Measurements from ENCODE around the gene KLRC2. TPM values are rescaled to one million over a fixed set of nuclear protein-coding genes. Genes with fewer than 3 reads are reported as not detected.
"Not testable (repeated sequence)": the region's sequence is repeated elsewhere in the genome, so short reads cannot be mapped to it uniquely, and the experiment has no call there.

KLRC2 gene
- not detected for polyA plus RNA-seq (ENCODE audit: low read depth in 6 of 6)

GRCh38 chr12:10435816-10436215, at the start of gene KLRC2:
Gene KLRC2 (minus strand): TSS chr12:10436010. CDS start chr12:10435986, 24 bp downstream.
- not testable (repeated sequence) for H3K4me3 Mint-ChIP-seq, H3K27ac Mint-ChIP-seq, H3K36me3 Mint-ChIP-seq, H3K9me3 Mint-ChIP-seq, DNase-seq, H3K4me1 Mint-ChIP-seq, H3K27me3 Mint-ChIP-seq
- peak in 1 of 2 donors; percentile 56 for ATAC-seq (ENCODE audit: low read depth in 2 of 2)

GRCh38 chr12:10481901-10482300, 46.1 kb upstream of the KLRC2 start:
- not testable (repeated sequence) for ATAC-seq (ENCODE audit: low read depth in 2 of 2); DNase-seq; H3K36me3 Mint-ChIP-seq; H3K27ac Mint-ChIP-seq
- peak overlapping the region in 3 of 8 donors; percentile 5 to 30 (median 10) for H3K4me3 Mint-ChIP-seq
- H3K9me3 Mint-ChIP-seq = peaks cover 0 to 13% (median 10%) of the 10 kb centered on the region in 7 donors
- H3K4me1 Mint-ChIP-seq = peaks cover 0 to 15% (median 6%) of the 10 kb centered on the region in 3 donors
- peaks cover 0 to 17% (median 15%) of the 10 kb centered on the region in 3 donors for H3K27me3 Mint-ChIP-seq

GRCh38 chr12:10472808-10473207, 37.0 kb upstream of the KLRC2 start:
- not testable (repeated sequence) for H3K4me3 Mint-ChIP-seq; H3K4me1 Mint-ChIP-seq; H3K36me3 Mint-ChIP-seq; H3K27ac Mint-ChIP-seq; ATAC-seq (ENCODE audit: low read depth in 2 of 2); DNase-seq
- Mint-ChIP-seq H3K27me3 (peaks cover 5 to 26% (median 10%) of the 10 kb centered on the region in 3 donors), H3K9me3 (peaks cover 0 to 18% (median 6%) of the 10 kb centered on the region in 7 donors)

GRCh38 chr12:10469701-10470100, 33.9 kb upstream of the KLRC2 start:
- Mint-ChIP-seq H3K9me3 (peaks cover 0 to 15% (median 6%) of the 10 kb centered on the region in 7 donors), H3K36me3 (peaks cover 0 to 7% of the 10 kb centered on the region in 2 donors), H3K4me1 (peaks cover 0 to 5% (median 3%) of the 10 kb centered on the region in 3 donors), H3K27ac (no peak overlapping the region), H3K4me3 (no peak overlapping the region), H3K27me3 (peaks cover 12 to 38% (median 28%) of the 10 kb centered on the region in 3 donors)
- ATAC-seq (ENCODE audit: low read depth in 2 of 2) = peak in 1 of 2 donors; percentile 23
- no peak for DNase-seq

- Mint-ChIP-seq H3K9me3 (peaks cover 0 to 21% (median 6%) of the 10 kb centered on the region in 7 donors), H3K4me3 (no peak overlapping the region), H3K27me3 (peaks cover 19 to 67% (median 34%) of the 10 kb centered on the region in 3 donors), H3K4me1 (peaks cover 0 to 5% (median 3%) of the 10 kb centered on the region in 3 donors), H3K36me3 (peaks cover 0 to 7% of the 10 kb centered on the region in 2 donors), H3K27ac (no peak overlapping the region)
- DNase-seq (no peak), ATAC-seq (ENCODE audit: low read depth in 2 of 2) (no peak)
These were observed 30.5 kb upstream of the KLRC2 start for GRCh38 chr12:10466311-10466710.

GRCh38 chr12:10457760-10458159, 21.9 kb upstream of the KLRC2 start:
- Mint-ChIP-seq H3K4me3 (no peak overlapping the region), H3K27me3 (peaks cover 0 to 11% (median under 1%) of the 10 kb centered on the region in 3 donors), H3K4me1 (no peaks in the 10 kb centered on the region), H3K36me3 (peaks cover 4 to 7% of the 10 kb centered on the region in 2 donors), H3K27ac (no peak overlapping the region), H3K9me3 (peaks cover 5 to 55% (median 35%) of the 10 kb centered on the region in 7 donors)
- ATAC-seq (ENCODE audit: low read depth in 2 of 2) (no peak), DNase-seq (no peak)

- H3K27ac Mint-ChIP-seq = no peak overlapping the region
- no peaks in the 10 kb centered on the region for H3K4me1 Mint-ChIP-seq
- ATAC-seq (ENCODE audit: low read depth in 2 of 2) = no peak
- peaks cover 4 to 7% of the 10 kb centered on the region in 2 donors for H3K36me3 Mint-ChIP-seq
- H3K27me3 Mint-ChIP-seq = peaks cover 0 to 4% (median 0%) of the 10 kb centered on the region in 3 donors
- DNase-seq = no peak
- no peak overlapping the region for H3K4me3 Mint-ChIP-seq
- H3K9me3 Mint-ChIP-seq = peaks cover 5 to 46% (median 35%) of the 10 kb centered on the region in 7 donors
These were observed 21.0 kb upstream of the KLRC2 start for GRCh38 chr12:10456856-10457255.

GRCh38 chr12:10455766-10456165, 20.0 kb upstream of the KLRC2 start:
- no peak overlapping the region for H3K4me3 Mint-ChIP-seq
- DNase-seq (no peak), ATAC-seq (ENCODE audit: low read depth in 2 of 2) (no peak)
- H3K27me3 Mint-ChIP-seq = no peaks in the 10 kb centered on the region
- H3K27ac Mint-ChIP-seq = no peak overlapping the region
- peaks cover 5 to 43% (median 34%) of the 10 kb centered on the region in 7 donors for H3K9me3 Mint-ChIP-seq
- peaks cover 4 to 7% of the 10 kb centered on the region in 2 donors for H3K36me3 Mint-ChIP-seq
- no peaks in the 10 kb centered on the region for H3K4me1 Mint-ChIP-seq

- DNase-seq (no peak), ATAC-seq (ENCODE audit: low read depth in 2 of 2) (no peak)
- Mint-ChIP-seq H3K27me3 (no peaks in the 10 kb centered on the region), H3K36me3 (peaks cover 4 to 7% of the 10 kb centered on the region in 2 donors), H3K4me3 (no peak overlapping the region), H3K4me1 (no peaks in the 10 kb centered on the region), H3K27ac (no peak overlapping the region), H3K9me3 (peaks cover 5 to 38% (median 33%) of the 10 kb centered on the region in 7 donors)
These were observed 18.7 kb upstream of the KLRC2 start for GRCh38 chr12:10454531-10454930.

GRCh38 chr12:10453156-10453555, 17.3 kb upstream of the KLRC2 start, which contains the start of gene KLRC1:
Gene KLRC1 (minus strand): TSS chr12:10453377. CDS start chr12:10451156, 2,221 bp downstream.
- H3K4me1 Mint-ChIP-seq = no peaks in the 10 kb centered on the region
- H3K27me3 Mint-ChIP-seq = no peaks in the 10 kb centered on the region
- peaks cover 4 to 7% of the 10 kb centered on the region in 2 donors for H3K36me3 Mint-ChIP-seq
- DNase-seq = no peak
- no peak for ATAC-seq (ENCODE audit: low read depth in 2 of 2)
- H3K4me3 Mint-ChIP-seq = no peak within 1 kb of the TSS
- H3K27ac Mint-ChIP-seq = no peak within 1 kb of the TSS
- peaks cover 5 to 34% (median 28%) of the 10 kb centered on the region in 7 donors for H3K9me3 Mint-ChIP-seq

- no peak overlapping the region for H3K4me3 Mint-ChIP-seq
- no peaks in the 10 kb centered on the region for H3K4me1 Mint-ChIP-seq
- no peaks in the 10 kb centered on the region for H3K9me3 Mint-ChIP-seq
- no peaks in the 10 kb centered on the region for H3K36me3 Mint-ChIP-seq
- no peak for ATAC-seq (ENCODE audit: low read depth in 2 of 2)
- no peaks in the 10 kb centered on the region for H3K27me3 Mint-ChIP-seq
- DNase-seq = no peak
- peak overlapping the region in 1 of 6 donors; percentile 8 for H3K27ac Mint-ChIP-seq
These were observed 12.4 kb upstream of the KLRC2 start for GRCh38 chr12:10448236-10448635.

GRCh38 chr12:10446052-10446451, 10.2 kb upstream of the KLRC2 start:
- ATAC-seq (ENCODE audit: low read depth in 2 of 2); DNase-seq; H3K4me3 Mint-ChIP-seq; H3K27me3 Mint-ChIP-seq; H3K27ac Mint-ChIP-seq; H3K9me3 Mint-ChIP-seq; H3K4me1 Mint-ChIP-seq; H3K36me3 Mint-ChIP-seq: not testable (repeated sequence)

GRCh38 chr12:10441144-10441543, 5.3 kb upstream of the KLRC2 start:
- ATAC-seq (ENCODE audit: low read depth in 2 of 2); H3K4me3 Mint-ChIP-seq; H3K27ac Mint-ChIP-seq; H3K27me3 Mint-ChIP-seq; H3K9me3 Mint-ChIP-seq; H3K4me1 Mint-ChIP-seq; H3K36me3 Mint-ChIP-seq; DNase-seq: not testable (repeated sequence)

GRCh38 chr12:10439608-10440274, 3.9 kb upstream of the KLRC2 start:
- not testable (repeated sequence) for H3K4me1 Mint-ChIP-seq; H3K9me3 Mint-ChIP-seq; H3K27ac Mint-ChIP-seq; ATAC-seq (ENCODE audit: low read depth in 2 of 2); H3K4me3 Mint-ChIP-seq; DNase-seq; H3K36me3 Mint-ChIP-seq; H3K27me3 Mint-ChIP-seq
